Large intestine (tissue), 3 donors: Measurements from ENCODE around the gene CHST3. TPM values are rescaled to one million over a fixed set of nuclear protein-coding genes. Genes with fewer than 3 reads are reported as not detected.
A peak's percentile ranks its signal among the peaks of the same experiment; 100 is the strongest.
"Not testable (repeated sequence)": the region's sequence is repeated elsewhere in the genome, so short reads cannot be mapped to it uniquely, and the experiment has no call there.

ENCODE experiments used
- DNase-seq, 2 donors: peaks; one replicate each; pipeline versions ENCODE4 v3.0.0 to v3.0.0-alpha.2; 2013
- H3K27ac ChIP-seq: one replicate; pipeline ENCODE4 v1.5.1; 2013; ENCODE audit warnings: low read length
- H3K27me3 ChIP-seq: 2 replicates; pipeline ENCODE4 v1.6.1; 2013; ENCODE audit warnings: low read length; ENCODE audit not compliant: control insufficient read depth, insufficient read depth
- H3K36me3 ChIP-seq: 2 replicates; pipeline ENCODE4 v1.6.1; 2013; ENCODE audit warnings: low read length; ENCODE audit not compliant: control insufficient read depth, insufficient read depth
- H3K4me1 ChIP-seq: one replicate; pipeline ENCODE4 v1.6.1; 2013; ENCODE audit warnings: low read length; ENCODE audit not compliant: control insufficient read depth, insufficient read depth
- H3K4me3 ChIP-seq: one replicate; pipeline ENCODE4 v1.5.1; 2013; ENCODE audit warnings: low read length
- H3K9me3 ChIP-seq: one replicate; pipeline ENCODE4 v1.6.1; 2013; ENCODE audit warnings: mild to moderate bottlenecking, low read depth, low read length, moderate library complexity; ENCODE audit not compliant: control insufficient read depth
- WGBS: methylation state at CpG from one replicate; pipeline ENCODE4 v1.1.5; 2013; ENCODE audit warnings: low lambda C conversion rate; ENCODE audit not compliant: insufficient coverage; 5-methylcytosine and 5-hydroxymethylcytosine counted together
- polyA plus RNA-seq: library from polyadenylated mRNA; unstranded; fragments of 120-200 nt; gene quantifications from one replicate; pipeline ENCODE4 v1.2.1, GENCODE V29; 2013

Gene CHST3
- polyA plus RNA-seq, 1 donor: 4.7 TPM

DNA sequence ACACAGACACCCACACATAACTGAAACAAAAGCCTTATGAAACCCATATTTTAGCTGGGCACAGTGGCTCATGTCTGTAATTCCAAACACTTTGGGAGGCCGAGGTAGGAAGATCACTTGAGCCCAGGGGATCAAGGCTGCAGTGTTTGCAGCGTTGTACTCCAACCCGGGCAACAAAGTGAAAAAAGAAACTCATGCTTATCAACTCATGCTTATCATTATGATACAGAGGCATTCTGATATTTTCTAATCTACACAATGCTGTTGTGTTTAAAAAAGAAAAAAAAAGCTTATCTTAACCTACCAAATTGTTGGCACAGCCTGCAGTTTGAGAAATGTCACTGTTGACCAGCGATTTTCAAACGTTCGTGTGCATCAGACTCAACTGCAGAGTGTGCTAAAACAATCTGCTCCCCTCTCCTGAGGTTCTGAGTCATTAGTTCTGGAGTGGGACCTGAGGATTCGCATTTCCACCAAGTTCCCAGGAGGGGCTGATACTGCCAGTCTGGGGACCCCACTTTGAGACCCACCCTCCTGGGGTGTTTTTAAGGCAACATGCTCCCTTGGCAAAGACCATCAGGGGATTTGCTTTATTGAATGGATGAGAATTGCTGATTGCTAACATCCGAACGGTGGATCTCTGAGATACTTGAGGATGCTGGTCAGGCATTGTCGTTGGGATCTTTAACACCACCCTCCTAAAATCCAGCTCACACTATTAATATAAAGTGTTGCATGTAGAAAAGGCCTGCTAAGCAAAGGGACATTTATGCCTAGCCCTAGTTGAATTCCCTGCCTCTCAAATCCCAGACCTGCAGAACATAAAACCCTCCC is 16.2 kb downstream of the CHST3 start:
- H3K4me1 ChIP-seq: peaks cover 5% of the 10 kb centered on the region
- no peak for DNase-seq
- no peaks in the 10 kb centered on the region for H3K36me3 ChIP-seq
- no peak overlapping the region for H3K27ac ChIP-seq
- no peak overlapping the region for H3K4me3 ChIP-seq
- no peaks in the 10 kb centered on the region for H3K27me3 ChIP-seq
- H3K9me3 ChIP-seq: no peaks in the 10 kb centered on the region
- WGBS: 20% methylated on average over 2 of the region's 10 CpGs

DNA sequence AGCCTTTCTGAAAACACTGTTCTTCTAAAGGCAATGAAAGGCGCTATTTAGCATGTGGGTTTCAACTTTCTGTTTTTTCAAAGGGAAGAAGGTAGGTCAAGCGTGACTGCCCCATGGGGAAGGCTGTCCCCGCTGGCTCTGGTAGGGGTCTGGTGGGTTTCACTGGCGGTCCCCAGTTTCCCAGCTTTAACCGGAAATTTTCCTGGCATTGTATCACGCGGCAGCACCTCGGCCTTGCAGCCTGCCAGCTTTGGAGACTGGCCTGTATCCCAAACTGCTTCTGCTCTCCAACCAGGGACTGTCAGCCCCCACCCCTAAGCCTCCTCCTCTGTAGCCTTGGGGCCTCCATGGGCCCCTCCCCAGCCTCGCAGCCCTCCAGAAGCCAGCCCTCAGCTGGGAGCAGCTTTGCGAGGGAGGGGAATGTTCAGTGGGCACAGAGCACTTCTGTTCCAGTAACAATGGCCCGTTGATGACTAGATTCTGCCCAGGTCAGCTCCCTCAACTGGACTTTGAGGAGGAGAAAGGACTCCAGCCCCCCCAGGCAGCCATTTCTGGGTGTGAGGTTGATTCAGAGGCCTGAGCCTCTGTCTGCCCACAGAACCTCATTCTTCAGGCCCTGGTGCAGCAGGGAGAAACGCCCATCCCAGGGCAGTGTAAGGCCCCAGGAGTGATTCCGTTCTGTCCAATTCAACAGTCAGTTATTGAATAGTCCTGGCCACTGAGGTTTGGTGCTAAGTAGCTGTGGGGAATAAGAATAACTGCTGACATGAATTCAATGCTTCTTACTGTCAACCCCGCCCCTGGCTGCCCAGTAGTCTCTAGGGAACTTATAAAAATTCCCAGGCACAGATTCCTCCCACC is 17.1 kb downstream of the CHST3 start:
- Histone ChIP-seq H3K9me3 (no peaks in the 10 kb centered on the region), H3K4me1 (peaks cover 4% of the 10 kb centered on the region), H3K36me3 (no peaks in the 10 kb centered on the region), H3K27me3 (no peaks in the 10 kb centered on the region), H3K27ac (no peak overlapping the region), H3K4me3 (no peak overlapping the region)
- no CpG with 5 or more reads among the region's 14 CpGs for WGBS
- no peak for DNase-seq

DNA sequence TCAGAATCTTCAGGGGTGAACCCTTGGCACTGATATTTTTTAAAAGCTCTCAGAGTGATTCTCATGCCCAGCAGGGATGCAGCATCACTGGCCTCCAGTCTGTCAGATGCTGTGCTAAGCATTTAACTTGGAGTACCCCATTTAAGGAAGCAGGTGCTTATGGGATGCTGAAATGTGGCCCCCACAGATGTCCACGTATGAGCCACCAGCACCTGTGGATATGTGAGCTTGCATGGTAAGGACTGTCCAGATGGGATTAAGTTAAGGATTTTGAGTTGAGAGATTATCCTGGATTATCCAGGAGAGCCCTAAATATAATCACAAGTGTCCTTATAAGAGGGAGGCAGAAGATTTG is 17.7 kb downstream of the CHST3 start:
- no CpG with 5 or more reads among the region's 1 CpG for WGBS
- no peak for DNase-seq
- H3K9me3 ChIP-seq: no peaks in the 10 kb centered on the region
- H3K27ac ChIP-seq: no peak overlapping the region
- no peaks in the 10 kb centered on the region for H3K36me3 ChIP-seq
- H3K27me3 ChIP-seq: no peaks in the 10 kb centered on the region
- H3K4me3 ChIP-seq: no peak overlapping the region
- H3K4me1 ChIP-seq: peaks cover 4% of the 10 kb centered on the region

DNA sequence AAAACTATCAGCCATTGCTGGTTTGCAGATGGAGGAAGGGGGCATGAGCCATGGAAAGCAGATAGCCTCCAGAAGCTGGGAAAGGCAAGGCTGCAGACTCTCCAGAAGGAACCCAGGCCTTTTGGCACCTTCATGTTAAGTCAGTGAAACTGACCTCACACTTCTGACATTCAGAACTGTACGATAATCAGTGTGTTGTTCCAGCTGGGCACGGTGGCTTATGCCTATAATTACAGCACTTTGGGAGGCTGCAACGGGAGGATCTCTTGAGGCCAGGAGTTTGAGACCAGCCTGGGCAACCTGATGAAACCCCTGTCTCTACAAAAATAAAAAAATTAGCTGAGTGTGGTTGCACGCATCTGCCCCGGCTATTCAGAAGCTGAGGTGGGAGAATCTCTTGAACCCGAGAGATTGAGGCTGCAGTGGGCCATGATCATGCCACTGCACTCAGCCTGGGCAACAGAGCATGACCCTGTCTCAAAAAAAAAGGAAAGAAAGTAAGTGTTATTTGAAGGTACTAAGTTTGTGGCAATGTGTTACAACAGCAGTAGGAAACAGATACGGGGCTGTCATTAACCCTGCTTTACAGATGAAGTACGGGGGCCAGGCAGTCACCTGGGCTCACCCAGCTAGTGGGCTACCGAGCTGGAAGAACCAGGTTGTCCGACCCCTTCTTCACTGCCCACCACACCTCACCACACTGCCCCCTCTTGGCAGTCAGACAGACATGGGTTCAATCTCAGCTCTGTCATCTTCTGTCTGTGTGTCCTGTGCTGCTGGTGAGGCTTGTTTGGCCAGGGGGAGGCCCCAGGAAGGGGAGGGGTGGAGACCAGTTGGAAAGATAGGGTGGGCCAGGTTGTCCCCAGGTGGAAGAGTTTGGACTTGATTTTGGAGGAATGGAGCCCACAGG is 18.3 kb downstream of the CHST3 start:
- H3K27ac ChIP-seq: no peak overlapping the region
- no CpG with 5 or more reads among the region's 10 CpGs for WGBS

DNA sequence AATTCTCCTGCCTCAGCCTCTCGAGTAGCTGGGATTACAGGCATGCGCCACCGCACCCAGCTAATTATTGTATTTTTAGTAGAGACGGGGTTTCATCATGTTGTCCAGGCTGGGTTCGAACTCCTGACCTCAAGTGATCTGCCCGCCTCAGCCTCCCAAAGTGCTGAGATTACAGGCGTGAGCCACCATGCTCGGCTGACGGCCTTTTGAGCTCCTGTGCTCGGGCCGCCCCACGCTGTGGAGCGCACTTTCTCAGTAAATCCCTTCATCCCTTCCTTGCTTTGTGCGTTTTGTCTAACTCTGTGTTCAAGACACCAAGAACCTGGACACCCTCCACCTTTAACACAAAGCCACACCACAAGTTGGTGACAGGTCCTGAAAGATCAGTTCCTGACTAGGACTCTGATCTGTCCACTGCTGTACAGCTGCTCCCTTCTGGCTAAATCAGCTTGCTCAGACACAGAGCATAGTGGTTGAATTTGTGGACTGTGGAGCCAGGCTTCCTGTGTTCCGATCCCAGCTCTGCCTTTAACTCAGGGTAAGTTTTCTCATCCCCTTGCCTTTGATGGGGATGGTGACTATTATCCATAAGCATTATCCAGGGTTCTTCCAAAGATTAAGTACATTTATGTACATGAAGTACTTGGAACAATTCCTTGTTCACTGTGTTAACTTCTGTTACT is 20.1 kb downstream of the CHST3 start:
- WGBS: no CpG with 5 or more reads among the region's 15 CpGs
- Histone ChIP-seq H3K4me1 (peaks cover 4% of the 10 kb centered on the region), H3K4me3 (no peak overlapping the region), H3K9me3 (no peaks in the 10 kb centered on the region), H3K27ac (no peak overlapping the region), H3K36me3 (no peaks in the 10 kb centered on the region), H3K27me3 (no peaks in the 10 kb centered on the region)
- DNase-seq: no peak

More for the DNA sequence above, 18.3 kb downstream of the CHST3 start:
- Histone ChIP-seq H3K4me1 (peaks cover 4% of the 10 kb centered on the region), H3K36me3 (no peaks in the 10 kb centered on the region), H3K9me3 (no peaks in the 10 kb centered on the region), H3K4me3 (no peak overlapping the region), H3K27me3 (no peaks in the 10 kb centered on the region)
- no peak for DNase-seq

DNA sequence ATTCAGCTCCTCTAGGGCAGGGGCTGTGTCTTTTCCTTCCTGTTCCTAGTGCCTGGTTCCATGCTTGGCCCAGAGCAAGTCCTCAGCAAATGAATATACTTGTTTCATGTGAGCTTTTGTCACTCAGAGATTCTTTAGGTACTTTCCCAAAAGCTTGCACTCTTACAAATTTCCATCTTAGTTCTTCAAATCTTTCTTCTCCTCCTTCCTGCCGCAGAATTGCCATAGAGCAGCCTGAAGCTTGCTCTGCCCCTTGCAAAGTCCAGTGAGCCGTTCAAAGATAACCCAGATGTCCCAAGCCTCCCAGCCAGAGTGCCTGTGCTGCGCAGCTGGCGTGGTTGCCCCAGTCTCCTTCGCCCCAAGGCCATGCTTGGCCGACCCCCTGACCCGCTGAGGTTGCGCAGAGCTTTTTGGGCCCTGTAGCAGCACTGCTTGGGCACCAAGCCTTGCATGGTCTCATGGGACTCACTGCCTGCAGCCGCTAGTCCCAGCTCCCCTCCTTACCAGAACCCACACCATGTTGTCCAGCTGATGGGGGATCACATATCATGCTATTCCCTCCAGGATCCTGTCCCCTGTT is 20.7 kb downstream of the CHST3 start:
- Histone ChIP-seq H3K27me3 (no peaks in the 10 kb centered on the region), H3K36me3 (no peaks in the 10 kb centered on the region), H3K27ac (no peak overlapping the region), H3K4me1 (peaks cover 4% of the 10 kb centered on the region), H3K4me3 (no peak overlapping the region), H3K9me3 (no peaks in the 10 kb centered on the region)
- no CpG with 5 or more reads among the region's 9 CpGs for WGBS
- DNase-seq: no peak

DNA sequence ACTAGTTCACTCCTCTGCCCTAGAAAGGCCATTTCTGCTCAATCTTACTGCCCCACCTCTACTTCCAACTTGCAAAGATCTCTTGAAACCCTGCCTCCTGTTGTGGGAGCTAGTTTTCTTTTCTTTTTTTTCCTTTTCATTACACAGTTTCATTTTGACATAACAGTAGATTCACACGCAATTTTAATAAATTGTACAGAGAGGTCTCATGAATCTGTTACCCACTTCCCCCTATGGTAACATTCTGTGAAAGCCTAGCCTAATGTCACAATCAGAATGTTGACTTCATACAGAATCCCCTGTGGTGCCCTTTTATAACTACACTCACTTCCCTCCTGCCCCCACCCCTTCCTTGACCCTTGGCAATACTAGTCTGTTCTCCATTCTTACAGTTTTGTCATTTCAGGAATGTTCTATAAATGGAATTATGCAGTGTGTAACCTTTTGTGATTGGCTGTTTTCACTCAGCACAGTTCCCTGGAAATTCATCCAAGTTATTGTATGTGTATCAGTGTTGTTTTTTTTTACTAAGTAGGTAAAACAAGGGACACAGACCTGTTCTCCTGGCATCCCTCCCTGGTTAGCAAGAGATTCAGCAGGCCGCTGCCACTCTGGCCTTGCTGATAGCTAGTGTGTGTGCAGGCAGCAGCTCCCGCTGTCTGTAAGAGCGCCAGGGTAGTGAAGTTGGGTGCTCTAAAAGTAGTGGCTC is 21.5 kb downstream of the CHST3 start:
- H3K27ac ChIP-seq: peak overlapping the region; percentile 23
- peaks cover 4% of the 10 kb centered on the region for H3K4me1 ChIP-seq
- 20% methylated on average over 1 of the region's 4 CpGs for WGBS
- DNase-seq: no peak
- H3K27me3 ChIP-seq: no peaks in the 10 kb centered on the region
- H3K9me3 ChIP-seq: no peaks in the 10 kb centered on the region
- H3K36me3 ChIP-seq: no peaks in the 10 kb centered on the region
- H3K4me3 ChIP-seq: no peak overlapping the region

DNA sequence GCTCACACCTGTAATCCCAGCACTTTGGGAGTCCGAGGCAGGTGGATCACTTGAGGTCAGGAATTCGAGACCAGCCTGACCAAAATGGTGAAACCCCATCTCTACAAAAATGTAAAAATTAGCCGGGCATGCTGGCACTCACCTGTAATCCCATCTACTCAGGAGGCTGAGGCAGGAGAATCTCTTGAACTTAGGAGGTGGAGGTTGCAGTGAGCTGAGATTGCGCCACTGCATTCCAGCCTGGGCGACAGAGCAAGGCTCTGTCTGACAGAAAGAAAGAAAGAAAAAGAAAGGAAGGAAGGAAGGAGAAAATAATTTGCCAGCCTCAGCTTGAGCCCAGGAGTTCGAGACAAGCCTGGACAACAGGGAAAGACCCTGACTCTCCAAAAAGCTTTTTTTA is 24.7 kb downstream of the CHST3 start:
- H3K9me3 ChIP-seq, DNase-seq, H3K36me3 ChIP-seq, H3K27me3 ChIP-seq, H3K4me3 ChIP-seq, H3K27ac ChIP-seq, H3K4me1 ChIP-seq: not testable (repeated sequence)
- WGBS: 100% methylated on average over 1 of the region's 6 CpGs
